Stimulated activated CD4-positive, alpha-beta T cell treated with anti-CD3 and anti-CD28 coated beads, Interleukin-15, amount 100 ng/mL, for 48 hours (primary cell): ENCODE results near the gene FAM53A.

Experiments used
- DNase-seq, 2 donors: peaks; one replicate each; pipeline ENCODE4 v3.0.0-alpha.2; 2020; ENCODE audit warnings: low read depth in 2 of 2

FAM53A gene

GRCh38 chr4:1592709-1593417, 91.2 kb downstream of the FAM53A start:
- no peak for DNase-seq

GRCh38 chr4:1592068-1592708, 91.9 kb downstream of the FAM53A start:
- DNase-seq = no peak

GRCh38 chr4:1591107-1591506, 93.0 kb downstream of the FAM53A start:
- DNase-seq = no peak

- no peak for DNase-seq
Measured at GRCh38 chr4:1590244-1590643, 93.9 kb downstream of the FAM53A start.
